GM23338 (cell line): ENCODE data around the gene DTWD1. TPM values are rescaled to one million over a fixed set of nuclear protein-coding genes. Genes with fewer than 3 reads are reported as not detected.

Experiments used
- ATAC-seq: fragments of 200-7000 bp; cut with Tn5 transposase; 3 replicates; pipeline ENCODE4 v1.9.1; 2020
- DNase-seq: peaks from one replicate; pipeline ENCODE4 v3.0.0-alpha.2; 2015; ENCODE audit warnings: low spot score
- H2AFZ ChIP-seq: fragments of 200-600 bp; sonication (generic); 2 replicates; pipeline ENCODE4 v1.8.0; 2016; ENCODE audit warnings: antibody characterized with exemption, mild to moderate bottlenecking, moderate library complexity
- H3F3A ChIP-seq: fragments of 200-600 bp; sonication (generic); replicated peaks from 2 replicates; pipeline ENCODE4 v1.8.0; 2017; ENCODE audit warnings: antibody characterized with exemption, mixed run types, low read depth
- H3K27ac ChIP-seq: fragments of 200-600 bp; sonication (generic); 2 replicates; pipeline ENCODE4 v1.6.1; 2016; ENCODE audit warnings: low read depth
- H3K27me3 ChIP-seq: fragments of 200-600 bp; sonication (generic); 2 replicates; pipeline ENCODE4 v1.8.0; 2016; ENCODE audit warnings: mild to moderate bottlenecking, mixed run types, moderate library complexity; ENCODE audit not compliant: insufficient read depth
- H3K36me3 ChIP-seq: fragments of 200-600 bp; sonication (generic); 2 replicates; pipeline ENCODE4 v1.8.0; 2016; ENCODE audit warnings: mild to moderate bottlenecking; ENCODE audit not compliant: insufficient read depth
- H3K4me1 ChIP-seq: fragments of 200-600 bp; sonication (generic); 2 replicates; pipeline ENCODE4 v1.8.0; 2016; ENCODE audit warnings: mild to moderate bottlenecking, moderate library complexity; ENCODE audit not compliant: insufficient read depth
- H3K4me2 ChIP-seq: fragments of 200-600 bp; sonication (generic); 2 replicates; pipeline ENCODE4 v1.7.1; 2017; ENCODE audit warnings: mixed run types
- H3K4me3 ChIP-seq: fragments of 200-600 bp; sonication (generic); 2 replicates; pipeline ENCODE4 v1.6.1; 2016; ENCODE audit warnings: mixed run types
- H3K79me2 ChIP-seq: fragments of 200-600 bp; sonication (generic); replicated peaks from 2 replicates; pipeline ENCODE4 v1.8.0; 2017; ENCODE audit warnings: mild to moderate bottlenecking; ENCODE audit not compliant: insufficient read depth
- H3K9me2 ChIP-seq: fragments of 200-600 bp; sonication (generic); 2 replicates; pipeline ENCODE4 v1.8.0; 2017; ENCODE audit not compliant: insufficient read depth
- H4K20me1 ChIP-seq: fragments of 200-600 bp; sonication (generic); replicated peaks from 2 replicates; pipeline ENCODE4 v1.8.0; 2017; ENCODE audit warnings: mild to moderate bottlenecking; ENCODE audit not compliant: insufficient read depth
- H3K27ac Mint-ChIP-seq: 2 replicates; pipeline ENCODE4 v1.8.0; 2020; ENCODE audit warnings: inconsistent platforms, mild to moderate bottlenecking, moderate library complexity, mixed read lengths
- H3K27me3 Mint-ChIP-seq: 3 replicates; pipeline ENCODE4 v1.8.0; 2022; ENCODE audit warnings: low read depth, mild to moderate bottlenecking, moderate library complexity, mixed read lengths, inconsistent platforms; ENCODE audit not compliant: insufficient read depth, poor library complexity
- H3K36me3 Mint-ChIP-seq: 3 replicates; pipeline ENCODE4 v1.8.0; 2021; ENCODE audit warnings: low read depth, mild to moderate bottlenecking, inconsistent platforms, moderate library complexity, mixed read lengths
- H3K4me1 Mint-ChIP-seq: 3 replicates; pipeline ENCODE4 v1.8.0; 2020; ENCODE audit warnings: mild to moderate bottlenecking, inconsistent platforms, mixed read lengths
- H3K4me3 Mint-ChIP-seq: 3 replicates; pipeline ENCODE4 v1.8.0; 2021; ENCODE audit warnings: moderate library complexity, mild to moderate bottlenecking, inconsistent platforms, mixed read lengths
- H3K9me3 Mint-ChIP-seq: 3 replicates; pipeline ENCODE4 v1.8.0; 2020; ENCODE audit warnings: moderate library complexity, mild to moderate bottlenecking, inconsistent platforms, mixed read lengths
- CREB1 ChIP-seq: fragments of 250-450 bp; sonication (Bioruptor Pico); IDR thresholded peaks from 2 replicates; pipeline ENCODE4 v1.5.0; 2020; ENCODE audit warnings: low read depth, mild to moderate bottlenecking, moderate library complexity
- CTCF ChIP-seq, 2 experiments: fragments of 200-600 bp in 1 of 2; sonication (generic) in 1 of 2; conservative IDR thresholded peaks; 2 replicates each; pipeline versions ENCODE4 v1.5.1 to v1.6.1; 2016 to 2017; ENCODE audit warnings: antibody characterized with exemption in 2 of 2, low read depth in 2 of 2, mild to moderate bottlenecking in 2 of 2, moderate library complexity in 1 of 2
- ETS1 ChIP-seq: IDR thresholded peaks from 2 replicates; pipeline ENCODE4 v1.6.1; 2016; ENCODE audit warnings: antibody characterized with exemption
- EZH2phosphoT487 ChIP-seq: fragments of 200-600 bp; sonication (generic); IDR thresholded peaks from one replicate; pipeline ENCODE4 v1.8.1; 2018; ENCODE audit warnings: antibody characterized with exemption; ENCODE audit not compliant: unreplicated experiment
- JUNB ChIP-seq: IDR thresholded peaks from one replicate; pipeline ENCODE4 v1.6.1; 2016; ENCODE audit warnings: antibody characterized with exemption; ENCODE audit not compliant: unreplicated experiment
- NANOG ChIP-seq: IDR thresholded peaks from 2 replicates; pipeline ENCODE4 v1.6.1; 2016; ENCODE audit warnings: antibody characterized with exemption, borderline replicate concordance
- POLR2AphosphoS5 ChIP-seq: IDR thresholded peaks from 2 replicates; pipeline ENCODE4 v1.6.1; 2016; ENCODE audit warnings: antibody characterized with exemption, low read depth
- REST ChIP-seq: IDR thresholded peaks from one replicate; pipeline ENCODE4 v1.6.1; 2018; ENCODE audit warnings: antibody characterized with exemption; ENCODE audit not compliant: unreplicated experiment
- STAT1 ChIP-seq: IDR thresholded peaks from one replicate; pipeline ENCODE4 v1.6.1; 2016; ENCODE audit warnings: antibody characterized with exemption; ENCODE audit not compliant: unreplicated experiment
- ZNF114 ChIP-seq: fragments of 250-450 bp; sonication (Bioruptor Pico); IDR thresholded peaks from 2 replicates; pipeline ENCODE4 v1.5.0; 2020; ENCODE audit warnings: mild to moderate bottlenecking, moderate library complexity
- ZNF331 ChIP-seq: fragments of 250-450 bp; sonication (Bioruptor Pico); IDR thresholded peaks from 2 replicates; pipeline ENCODE4 v1.5.0; 2020; ENCODE audit warnings: low read depth, mild to moderate bottlenecking, moderate library complexity
- polyA plus RNA-seq: library from polyadenylated mRNA; unstranded; fragments of >200 nt; fragmentation: Nextera tagmentation; extraction: Ambion mirVana; gene quantifications from 2 replicates; pipeline ENCODE4 v1.2.1, GENCODE V29; 2016
- total RNA-seq: library from RNA; depleted of rRNA; stranded (reverse); fragments of >200 nt; shearing (Covaris generic); gene quantifications from 2 replicates; pipeline ENCODE4 v1.2.3, GENCODE V29; 2014

The DTWD1 gene
- total and polyA plus RNA-seq, 2 experiments from 2014 or later = 28.4 to 45.2 TPM

GRCh38 chr15:49621401-49621811, 558 bp downstream of the DTWD1 start:
- Histone ChIP-seq H2AFZ (peak overlapping the region; percentile 80; the same call in 1 of the 2 replicates), H3K79me2 (peaks cover 39% of the 10 kb centered on the region), H3F3A (no peaks in the 10 kb centered on the region), H3K36me3 (peaks cover 20% of the 10 kb centered on the region), H3K4me2 (peak overlapping the region; percentile 90), H3K27ac (no peak overlapping the region), H3K9me2 (0 out of 2 replicates have a peak, but pooled peaks cover 2% of the 10 kb centered on the region), H3K4me1 (peaks cover 5% of the 10 kb centered on the region; the same call in 1 of the 2 replicates), H3K27me3 (no peaks in the 10 kb centered on the region), H4K20me1 (no peaks in the 10 kb centered on the region), H3K4me3 (peak overlapping the region; percentile 53)
- peaks cover 36% of the 10 kb centered on the region for H3K36me3 Mint-ChIP-seq
- DNase-seq (no peak), ATAC-seq (peak; percentile 5; the same call in 1 of the 3 replicates)
- peak overlapping the region; percentile 99 for H3K27ac Mint-ChIP-seq
- no peak for TF ChIP-seq ZNF331
- TF ChIP-seq ZNF114 (CRISPR knock-in tag) = no peak
- no peak for TF ChIP-seq NANOG
- TF ChIP-seq JUNB = no peak
- TF ChIP-seq EZH2phosphoT487 = no peak
- H3K27me3 Mint-ChIP-seq = peaks cover 4% of the 10 kb centered on the region
- peaks cover 21% of the 10 kb centered on the region for H3K9me3 Mint-ChIP-seq
- peaks cover 12% of the 10 kb centered on the region; the same call in 2 of the 3 replicates for H3K4me1 Mint-ChIP-seq
- H3K4me3 Mint-ChIP-seq = peak overlapping the region; percentile 94

DNA sequence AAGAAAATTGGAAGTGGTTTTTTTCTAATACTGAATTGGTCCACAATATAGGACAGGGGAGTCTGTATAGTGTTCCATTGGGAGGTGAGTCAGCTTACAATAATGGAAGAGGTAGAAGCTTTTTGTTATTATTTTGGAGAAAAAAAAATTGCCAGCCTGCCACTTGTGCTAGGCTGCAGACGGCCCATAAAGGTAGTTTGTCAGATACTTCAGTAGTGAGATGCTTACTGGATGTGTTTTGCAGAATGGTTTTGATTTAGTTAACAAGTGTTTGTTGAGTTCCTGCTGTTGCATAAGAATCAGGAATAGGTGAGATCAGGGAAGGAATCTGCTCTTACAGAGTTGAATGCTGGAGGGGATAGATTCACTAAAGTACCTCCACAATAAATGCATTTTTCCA, 1.0 kb downstream of the DTWD1 start:
- H3K9me3 Mint-ChIP-seq = peaks cover 21% of the 10 kb centered on the region
- Histone ChIP-seq H3K79me2 (peaks cover 39% of the 10 kb centered on the region), H3K4me2 (peak overlapping the region; percentile 90), H3K27ac (no peak overlapping the region), H3F3A (no peaks in the 10 kb centered on the region), H3K36me3 (peaks cover 23% of the 10 kb centered on the region), H2AFZ (no peak overlapping the region), H3K4me3 (peak overlapping the region; percentile 53), H3K4me1 (peaks cover 5% of the 10 kb centered on the region; the same call in 1 of the 2 replicates), H4K20me1 (no peaks in the 10 kb centered on the region), H3K27me3 (no peaks in the 10 kb centered on the region), H3K9me2 (0 out of 2 replicates have a peak, but pooled peaks cover 2% of the 10 kb centered on the region)
- no peak overlapping the region; the same call in 1 of the 2 replicates for H3K27ac Mint-ChIP-seq
- peaks cover 12% of the 10 kb centered on the region; the same call in 2 of the 3 replicates for H3K4me1 Mint-ChIP-seq
- peaks cover 4% of the 10 kb centered on the region for H3K27me3 Mint-ChIP-seq
- TF ChIP-seq POLR2AphosphoS5 (no peak), ZNF114 (CRISPR knock-in tag) (no peak), REST (no peak)
- H3K4me3 Mint-ChIP-seq = peak overlapping the region; percentile 94
- peaks cover 40% of the 10 kb centered on the region for H3K36me3 Mint-ChIP-seq
- no peak for ATAC-seq
- peak; percentile 16 for DNase-seq

- Mint-ChIP-seq H3K9me3 (peaks cover 21% of the 10 kb centered on the region), H3K27ac (no peak overlapping the region), H3K4me3 (peak overlapping the region; percentile 94), H3K36me3 (peaks cover 40% of the 10 kb centered on the region), H3K4me1 (peaks cover 12% of the 10 kb centered on the region; the same call in 2 of the 3 replicates), H3K27me3 (peaks cover 4% of the 10 kb centered on the region)
- ATAC-seq (no peak), DNase-seq (peak; percentile 14)
- peaks cover 30% of the 10 kb centered on the region for H3K36me3 ChIP-seq
- TF ChIP-seq CREB1 (CRISPR knock-in tag) (no peak), CTCF (conservative IDR thresholded peaks at IDR 0.05; ENCODE audit: low read depth in 2 of 2) (peak in 1 of 2 experiments; percentile 23; a peak in 2 of 4 replicates), EZH2phosphoT487 (no peak), ETS1 (no peak), ZNF114 (CRISPR knock-in tag) (no peak), JUNB (no peak), STAT1 (no peak), ZNF331 (no peak), NANOG (no peak)
- peak overlapping the region; percentile 90 for H3K4me2 ChIP-seq
- no peaks in the 10 kb centered on the region for H3K27me3 ChIP-seq
- no peaks in the 10 kb centered on the region for H3F3A ChIP-seq
- H3K4me3 ChIP-seq = peak overlapping the region; percentile 53
- 0 out of 2 replicates have a peak, but pooled peaks cover 2% of the 10 kb centered on the region for H3K9me2 ChIP-seq
- H3K4me1 ChIP-seq = peaks cover 5% of the 10 kb centered on the region; the same call in 1 of the 2 replicates
- peaks cover 39% of the 10 kb centered on the region for H3K79me2 ChIP-seq
- H3K27ac ChIP-seq = no peak overlapping the region
- H2AFZ ChIP-seq = no peak overlapping the region
- H4K20me1 ChIP-seq = no peaks in the 10 kb centered on the region
Observed at GRCh38 chr15:49622561-49622960, 1.7 kb downstream of the DTWD1 start.
